ENCODE results near the gene ZNF76.

GRCh38 chr6:35213824-35214756 is 45.4 kb upstream of the ZNF76 start, which contains the start of gene SCUBE3:
- TF ChIP-seq CTCF (IDR thresholded peaks at IDR 0.05) = no peak
- TF ChIP-seq POLR2AphosphoS5 (IDR thresholded peaks at IDR 0.05) = no peak
- TF ChIP-seq POLR2A (IDR thresholded peaks at IDR 0.05) = no peak
- TF ChIP-seq EP300 (IDR thresholded peaks at IDR 0.05) = no peak

All from suprapubic skin (tissue), 4 donors.